GM18505 (cell line): Measurements from ENCODE around the gene MTNR1A.

Source experiments
- ATAC-seq: cut with Tn5 transposase; IDR thresholded peaks from one replicate; pipeline ENCODE4 v1.9.1; 2021; ENCODE audit not compliant: unreplicated experiment
- POLR2A ChIP-seq: IDR thresholded peaks from 4 replicates; pipeline ENCODE4 v1.6.1; 2011; ENCODE audit warnings: borderline replicate concordance; ENCODE audit not compliant: insufficient read depth, insufficient read length; ENCODE audit errors: extremely low read depth

MTNR1A gene

DNA sequence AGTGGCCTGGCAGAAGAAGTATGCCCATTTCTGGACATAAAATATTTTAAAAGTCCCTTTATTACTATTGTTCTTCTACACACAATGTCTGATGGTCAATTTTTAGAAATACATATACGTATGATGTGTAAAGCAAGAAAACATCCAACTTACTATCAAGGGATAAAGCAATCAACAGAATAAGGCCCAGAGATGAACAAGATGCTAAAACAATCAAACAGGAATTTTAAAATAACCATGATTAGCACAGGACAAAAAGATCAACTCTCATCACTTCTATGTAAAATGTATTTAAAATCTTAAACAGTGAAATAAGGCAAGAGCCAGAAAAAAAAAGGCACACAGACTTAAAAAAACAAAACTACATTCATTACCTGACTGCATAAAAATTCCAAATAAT is 60.9 kb downstream of the MTNR1A start:
- ATAC-seq = no peak

GRCh38 chr4:186487726-186488125 is 67.6 kb downstream of the MTNR1A start:
- TF ChIP-seq POLR2A = no peak
- no peak for ATAC-seq

More for the DNA sequence above, 60.9 kb downstream of the MTNR1A start:
- no peak for TF ChIP-seq POLR2A

DNA sequence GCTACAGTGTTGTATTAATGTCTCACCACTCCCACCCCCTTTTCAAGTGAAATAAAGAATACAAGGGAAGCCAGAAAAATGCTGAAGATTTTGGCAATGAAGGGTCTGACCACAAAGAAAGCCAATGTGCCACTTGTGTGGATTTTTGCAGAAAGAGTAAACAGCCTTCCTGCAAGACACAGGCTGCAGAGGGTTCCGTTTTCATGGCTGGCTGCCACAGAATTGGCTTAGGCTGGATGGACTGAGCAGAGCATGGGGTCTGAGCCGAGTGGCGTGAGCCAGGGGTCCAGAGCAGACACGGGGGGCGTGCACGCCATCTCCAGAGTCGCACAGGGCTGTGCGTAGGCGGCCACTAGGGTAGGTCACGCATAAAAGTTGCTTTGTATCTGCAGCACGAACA is 69.2 kb downstream of the MTNR1A start:
- TF ChIP-seq POLR2A = no peak
- ATAC-seq = no peak

- no peak for ATAC-seq
- no peak for TF ChIP-seq POLR2A
These were observed 69.8 kb downstream of the MTNR1A start for GRCh38 chr4:186485561-186486062.

GRCh38 chr4:186485150-186485549 is 70.2 kb downstream of the MTNR1A start:
- no peak for TF ChIP-seq POLR2A

DNA sequence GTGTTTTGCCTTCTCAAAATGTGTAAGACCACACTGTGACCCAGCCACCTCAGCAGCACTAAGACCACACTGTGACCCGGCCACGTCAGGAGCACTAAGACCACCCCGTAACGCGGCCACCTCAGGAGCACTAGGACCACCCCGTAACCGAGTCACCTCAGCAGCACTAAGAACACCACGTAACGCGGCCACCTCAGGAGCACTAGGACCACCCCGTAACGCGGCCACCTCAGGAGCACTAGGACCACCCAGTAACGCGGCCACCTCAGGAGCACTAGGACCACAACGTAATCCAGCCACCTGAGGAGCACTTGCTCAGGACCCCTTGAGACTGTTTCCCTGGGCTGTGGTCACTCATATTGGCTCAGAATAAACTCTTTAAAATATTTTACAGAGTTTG is 71.7 kb downstream of the MTNR1A start:
- TF ChIP-seq POLR2A = no peak
- ATAC-seq = no peak

More at GRCh38 chr4:186485150-186485549, 70.2 kb downstream of the MTNR1A start:
- ATAC-seq = no peak
